ENCODE measurements around the gene CELF4.

The CELF4 gene

GRCh38 chr18:37307181-37307580 is 258.4 kb downstream of the CELF4 start:
- no peak for DNase-seq

- no peak for DNase-seq
These were observed 259.2 kb downstream of the CELF4 start for GRCh38 chr18:37306432-37306831.

DNA sequence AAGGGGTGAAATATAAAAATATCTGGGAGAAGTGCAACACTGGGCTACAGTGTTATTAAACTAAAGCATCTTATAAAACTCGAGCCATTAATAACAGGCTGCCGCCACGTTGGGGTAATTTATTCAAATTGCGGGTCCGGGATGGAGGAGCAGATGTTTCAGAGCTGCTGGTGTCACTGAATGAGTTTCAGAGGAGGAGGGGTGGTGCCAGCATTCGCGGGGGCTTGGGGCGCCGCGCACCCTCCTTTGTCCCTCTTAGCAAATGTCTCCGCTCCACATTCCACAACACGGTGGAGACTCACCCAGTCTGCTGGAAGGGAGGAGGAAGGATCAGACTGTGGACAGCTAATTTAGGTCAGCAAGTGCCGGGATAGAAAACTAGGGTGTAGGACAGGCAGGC is 260.5 kb downstream of the CELF4 start:
- no peak for DNase-seq

- DNase-seq = no peak
These were observed 261.5 kb downstream of the CELF4 start for GRCh38 chr18:37304012-37304680.

GRCh38 chr18:37303009-37303408 is 262.6 kb downstream of the CELF4 start:
- DNase-seq = no peak

- DNase-seq = no peak
These were observed 263.1 kb downstream of the CELF4 start for GRCh38 chr18:37302519-37302918.

- peak; percentile 99 for DNase-seq
These were observed 265.9 kb downstream of the CELF4 start for GRCh38 chr18:37299471-37300304.

GRCh38 chr18:37298816-37299215 is 266.8 kb downstream of the CELF4 start:
- DNase-seq = peak; percentile 67

GRCh38 chr18:37297106-37297505 is 268.5 kb downstream of the CELF4 start:
- no peak for DNase-seq

GRCh38 chr18:37294951-37295350 is 270.6 kb downstream of the CELF4 start:
- peak; percentile 77 for DNase-seq

DNA sequence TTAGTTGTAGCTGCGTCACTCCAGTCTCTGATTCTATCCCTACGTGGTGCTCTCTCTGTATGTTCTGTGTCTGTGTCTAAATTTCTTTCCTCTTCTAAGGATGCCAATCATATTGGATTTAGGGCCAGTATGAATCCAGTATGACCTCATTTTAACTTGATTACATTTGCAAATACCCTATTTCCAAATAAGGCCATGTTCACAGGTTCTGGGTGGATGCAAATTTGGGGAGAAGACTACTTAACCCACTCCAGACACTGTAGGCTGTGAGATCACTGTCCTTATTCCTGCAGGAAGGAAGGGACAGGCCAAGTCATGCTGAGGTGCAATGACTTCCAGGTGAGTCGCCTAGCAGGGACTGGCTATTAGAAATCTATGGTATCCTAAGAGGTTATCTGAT is 272.2 kb downstream of the CELF4 start:
- no peak for DNase-seq

DNA sequence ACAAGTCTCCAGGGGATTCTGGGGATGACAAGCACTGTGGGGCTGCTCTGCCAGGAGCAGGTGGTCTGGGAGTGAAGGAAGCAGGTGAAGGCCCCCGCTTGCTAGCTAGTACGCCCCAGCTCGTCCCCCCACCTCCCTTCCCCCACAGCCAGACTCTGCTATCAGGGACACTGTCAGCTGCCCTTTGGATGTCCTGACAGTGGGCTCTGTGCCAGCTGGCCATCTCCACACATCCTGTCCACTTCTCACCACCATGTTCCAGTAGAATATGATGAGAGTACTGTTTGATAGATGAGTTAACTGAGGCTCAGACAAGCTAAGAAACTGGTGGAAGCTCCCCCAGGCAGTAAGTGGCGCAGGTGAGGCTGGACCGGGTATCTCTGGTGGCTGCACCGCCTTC is 276.2 kb downstream of the CELF4 start:
- DNase-seq = no peak

DNA sequence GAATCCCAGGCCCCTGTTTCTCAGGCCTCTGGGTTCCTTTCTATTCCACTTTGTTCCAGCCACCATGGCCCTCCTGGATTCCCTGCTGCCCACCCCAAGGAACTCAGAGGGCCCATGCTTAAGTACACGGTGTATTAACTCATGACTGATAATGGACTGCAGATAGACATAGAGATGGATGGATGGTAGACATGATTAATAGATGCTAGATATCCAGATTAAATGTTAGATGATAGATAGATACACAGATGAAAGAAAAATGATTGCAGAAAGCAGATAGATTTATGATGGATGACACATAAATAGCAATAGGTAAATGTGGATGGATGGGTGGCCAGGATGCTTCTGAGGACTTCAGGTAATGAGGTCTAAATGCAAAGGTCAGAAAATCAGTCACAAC is 278.0 kb downstream of the CELF4 start:
- DNase-seq = no peak

- DNase-seq = no peak
These were observed 278.8 kb downstream of the CELF4 start for GRCh38 chr18:37286801-37287200.

DNA sequence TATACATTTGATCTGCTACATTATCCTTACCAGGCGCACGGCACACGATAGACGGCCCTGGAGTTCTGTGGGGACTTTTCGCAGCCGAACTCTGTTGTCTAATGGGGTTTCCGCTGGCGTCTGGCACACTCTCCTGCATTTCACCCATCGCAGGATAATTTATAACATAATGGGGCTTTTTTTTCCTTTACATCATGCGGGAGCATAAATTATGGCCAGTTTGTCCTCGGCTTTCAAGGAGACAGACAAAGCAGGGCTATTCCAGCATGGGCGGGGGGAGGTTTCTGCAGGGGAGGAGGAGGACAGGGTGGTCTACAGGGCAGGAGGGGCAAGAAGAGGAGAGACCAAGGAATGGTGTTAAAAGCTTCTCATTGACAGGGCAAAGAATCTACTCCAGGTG is 279.8 kb downstream of the CELF4 start:
- no peak for DNase-seq

GRCh38 chr18:37284260-37284659 is 281.3 kb downstream of the CELF4 start:
- no peak for DNase-seq

- peak; percentile 45 for DNase-seq
These were observed 283.1 kb downstream of the CELF4 start for GRCh38 chr18:37282386-37283037.

DNA sequence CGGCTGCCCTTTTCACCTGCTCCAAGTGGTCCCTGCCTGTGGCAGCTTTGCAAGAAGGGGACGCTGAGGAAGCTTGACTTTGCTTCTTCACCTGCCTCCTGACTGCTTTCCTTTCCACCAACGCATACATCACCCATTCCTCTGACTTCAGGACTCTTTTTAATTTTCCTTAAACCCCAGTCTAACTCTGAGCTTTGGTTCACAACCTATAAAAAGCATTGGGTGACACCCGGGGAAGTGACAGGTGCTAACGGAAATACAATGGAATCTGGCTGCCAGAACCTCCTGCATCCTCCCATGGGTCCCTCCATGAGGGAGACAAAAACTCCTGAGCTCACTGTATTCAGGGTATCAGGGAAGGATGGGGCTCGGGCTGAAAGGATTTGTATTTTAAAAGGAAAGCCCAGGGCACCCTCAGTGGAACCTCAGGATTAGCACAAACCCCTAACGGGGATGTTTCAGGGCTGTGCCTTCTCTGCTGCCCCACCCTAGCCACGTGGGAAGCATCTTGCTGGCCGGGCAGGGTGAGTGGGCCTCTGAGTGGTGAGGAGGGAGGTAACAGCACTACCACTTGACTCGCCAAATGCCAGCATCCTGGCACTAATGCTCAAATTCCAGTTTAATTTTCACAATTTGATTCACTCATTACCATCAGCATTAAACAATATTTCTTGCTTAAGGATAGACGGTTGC is 284.8 kb downstream of the CELF4 start:
- no peak for DNase-seq

GRCh38 chr18:37277804-37278203 is 287.8 kb downstream of the CELF4 start:
- DNase-seq = no peak

GRCh38 chr18:37276111-37276890 is 289.3 kb downstream of the CELF4 start:
- no peak for DNase-seq

DNA sequence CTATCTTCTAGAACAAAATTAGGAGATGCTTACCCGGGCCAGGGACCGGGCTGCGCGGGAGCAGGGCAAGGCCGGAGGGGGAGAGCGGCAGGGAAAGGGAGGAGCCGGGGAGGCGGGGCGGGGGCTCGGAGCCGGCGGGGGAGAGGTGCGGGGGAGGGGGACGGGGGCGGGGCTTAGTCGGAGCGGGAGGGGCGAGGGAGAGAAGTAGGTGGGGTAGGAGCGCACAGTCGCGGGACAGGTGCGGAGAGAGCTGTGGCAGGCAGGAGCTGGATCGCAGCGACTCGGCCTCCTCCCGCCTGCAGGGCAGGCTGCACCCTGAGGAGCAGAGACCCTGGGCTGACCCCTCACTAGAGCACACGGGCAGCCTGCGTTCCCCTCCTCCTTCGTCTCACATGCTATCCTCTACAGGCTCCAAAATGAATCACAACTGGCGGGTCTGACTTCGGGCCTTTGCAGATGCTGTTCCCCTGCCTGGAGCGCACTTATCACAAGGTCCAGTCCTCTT is 290.3 kb downstream of the CELF4 start:
- DNase-seq = no peak
